GM21825 (cell line): ENCODE results near the gene DUOXA2.
"Not testable (repeated sequence)": the region's sequence is repeated elsewhere in the genome, so short reads cannot be mapped to it uniquely, and the experiment has no call there.

ENCODE experiments used
- ATAC-seq: cut with Tn5 transposase; IDR thresholded peaks from one replicate; pipeline ENCODE4 v1.9.1; 2021; ENCODE audit warnings: mild to moderate bottlenecking, moderate library complexity; ENCODE audit not compliant: unreplicated experiment

Gene DUOXA2

GRCh38 chr15:45094358-45094730 is 19.8 kb upstream of the DUOXA2 start:
- ATAC-seq: no peak

DNA sequence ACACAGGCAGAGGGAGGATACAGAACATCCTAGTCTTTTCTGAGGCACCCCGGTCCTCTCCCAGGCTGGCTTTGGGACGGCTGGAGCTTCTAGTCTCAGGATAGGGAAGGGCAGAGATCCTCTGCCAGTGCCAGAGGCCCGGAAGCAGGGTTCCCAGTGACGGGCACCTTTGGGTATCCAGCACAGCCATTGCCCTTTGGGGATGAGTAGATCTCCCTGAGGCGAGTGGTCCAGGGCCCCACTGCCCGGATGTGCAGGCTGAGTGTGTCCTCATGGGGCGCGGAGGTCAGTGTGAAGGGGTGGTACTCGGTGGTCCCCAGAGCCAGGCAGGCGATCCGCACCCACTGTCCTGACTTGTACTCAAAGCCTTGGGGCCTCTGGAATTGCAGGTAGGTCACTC is 18.5 kb upstream of the DUOXA2 start:
- ATAC-seq: no peak

DNA sequence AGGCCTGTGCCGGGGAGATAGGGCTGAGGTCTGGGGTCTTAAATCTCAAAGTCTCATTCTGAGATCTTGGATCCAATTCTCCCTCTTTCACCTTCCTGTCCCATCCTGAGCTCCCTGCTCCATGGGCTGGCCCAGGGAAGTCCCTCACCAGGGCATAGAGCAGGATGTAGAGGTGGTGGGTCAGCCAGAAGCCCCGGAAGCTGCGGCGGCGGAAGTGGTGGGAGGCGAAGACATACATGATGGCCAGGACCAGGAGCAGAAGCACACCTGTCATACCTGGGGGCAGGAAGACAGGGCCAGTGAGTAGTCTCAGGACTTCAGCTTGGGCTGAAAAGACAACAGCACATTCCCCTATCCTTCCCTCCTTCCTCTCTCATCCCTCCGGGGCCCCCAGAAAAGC is 16.7 kb upstream of the DUOXA2 start:
- no peak for ATAC-seq

DNA sequence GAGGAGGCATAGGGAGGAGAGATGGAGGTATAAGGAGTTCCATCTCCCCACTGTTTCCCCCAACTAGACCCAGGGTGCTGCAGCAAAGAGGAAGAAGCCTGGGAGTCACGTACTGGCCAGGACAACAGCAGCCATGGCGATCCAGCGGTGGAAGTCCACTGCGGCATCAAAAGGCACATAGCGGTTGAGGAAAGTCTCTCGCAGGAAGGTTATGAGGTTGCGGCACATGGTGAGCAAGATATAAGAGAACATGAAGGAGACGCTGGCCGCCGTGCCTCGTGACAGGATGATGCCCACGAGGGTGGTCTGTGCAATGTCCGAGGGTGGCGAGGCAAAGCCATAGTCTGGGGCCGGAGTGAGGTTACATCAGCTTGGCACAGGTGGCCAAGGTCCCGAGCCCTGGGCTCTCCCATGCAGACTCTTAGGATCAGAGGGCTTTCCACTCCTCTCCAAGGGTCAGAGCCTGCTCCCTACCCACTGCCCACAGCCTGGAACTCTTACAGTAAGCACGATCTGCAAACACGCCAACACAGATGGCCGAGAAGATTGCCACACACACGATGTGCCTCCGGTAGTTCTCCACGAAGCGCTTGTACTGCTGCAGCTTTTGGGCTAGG is 14.5 kb upstream of the DUOXA2 start:
- no peak for ATAC-seq

- ATAC-seq: no peak
Observed at GRCh38 chr15:45100884-45101625, 13.1 kb upstream of the DUOXA2 start.

DNA sequence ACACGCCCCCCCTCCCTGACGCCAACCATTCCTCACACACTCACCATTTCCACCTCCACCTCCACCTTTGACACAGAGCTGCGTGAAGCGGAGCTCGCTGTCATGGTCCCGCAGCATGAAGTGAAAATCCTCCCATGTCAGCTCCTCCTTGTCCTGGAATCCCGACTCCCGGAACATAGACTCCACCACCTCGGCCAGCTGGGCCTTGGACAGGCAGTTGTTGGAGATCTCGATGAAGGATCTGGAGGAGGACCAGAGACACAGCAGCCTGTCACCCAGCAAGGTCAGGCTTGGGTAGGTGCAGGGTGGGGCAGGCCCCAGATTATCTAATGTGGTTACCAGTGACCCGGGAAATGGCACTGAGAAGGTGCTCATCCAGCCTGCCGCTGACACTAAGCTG is 12.4 kb upstream of the DUOXA2 start:
- no peak for ATAC-seq

DNA sequence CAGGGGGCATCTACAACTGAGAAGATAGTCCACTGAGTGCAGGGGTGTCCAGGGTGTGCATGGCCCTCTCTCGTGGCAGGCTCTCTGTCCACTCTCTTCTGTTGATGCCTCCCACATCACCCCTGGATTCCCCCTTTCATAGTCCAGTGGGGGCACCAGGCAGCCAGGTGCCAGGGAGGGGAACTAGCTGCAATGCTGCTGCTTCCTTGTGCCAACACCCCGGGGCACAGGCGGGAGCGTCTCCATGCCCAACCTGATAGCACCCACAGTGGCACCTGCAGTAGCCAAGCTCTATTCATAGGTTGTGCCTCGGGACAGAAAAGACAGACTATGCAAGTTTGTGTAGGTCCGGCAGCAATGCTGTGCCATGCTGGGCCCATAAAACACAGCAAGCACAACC is 11.9 kb upstream of the DUOXA2 start:
- no peak for ATAC-seq

GRCh38 chr15:45104170-45104569 is 10.0 kb upstream of the DUOXA2 start:
- ATAC-seq: not testable (repeated sequence)

- ATAC-seq: no peak
Observed at GRCh38 chr15:45105586-45105985, 8.5 kb upstream of the DUOXA2 start.

DNA sequence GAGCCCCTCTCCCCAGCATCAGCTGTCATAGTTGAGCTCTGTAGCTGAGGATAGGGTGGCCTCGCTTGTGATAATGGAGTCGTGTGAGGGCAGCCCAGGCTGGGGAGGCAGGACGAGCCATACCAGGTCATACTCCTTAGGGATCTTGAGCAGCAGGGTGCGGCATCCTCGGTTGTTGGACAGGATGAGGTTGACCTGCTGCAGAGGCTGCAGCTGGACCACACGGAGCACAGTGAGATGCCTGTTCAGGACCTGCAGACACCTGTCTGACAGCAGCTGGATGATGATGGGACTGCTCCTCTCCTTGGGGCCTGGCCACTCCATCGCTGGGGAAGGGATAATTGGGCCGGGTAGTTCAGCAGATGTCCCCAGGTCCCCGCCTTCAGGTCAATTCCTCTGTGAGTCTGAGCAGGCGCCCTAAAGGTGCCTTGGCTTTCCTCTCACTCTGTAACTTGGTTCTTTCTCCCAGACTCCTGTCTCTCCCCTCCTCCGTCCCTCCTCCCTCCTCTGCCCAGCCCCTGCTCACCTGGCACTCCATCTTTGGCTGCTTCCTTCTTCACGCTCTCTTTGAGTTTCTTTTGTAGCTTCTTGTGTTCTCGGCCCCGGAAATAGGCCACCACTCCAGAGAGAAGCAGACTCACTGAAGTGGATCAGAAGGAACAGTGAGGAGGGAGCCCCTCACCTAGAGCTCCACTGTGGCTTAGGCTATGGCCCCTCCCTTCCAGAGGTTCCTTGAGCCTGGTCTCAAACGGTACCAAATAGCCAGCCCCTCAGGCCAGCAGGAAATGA is 7.9 kb upstream of the DUOXA2 start:
- ATAC-seq: no peak

- no peak for ATAC-seq
Observed at GRCh38 chr15:45107941-45108630, 6.0 kb upstream of the DUOXA2 start.

- no peak for ATAC-seq
Observed at GRCh38 chr15:45110256-45110820, 3.8 kb upstream of the DUOXA2 start.

GRCh38 chr15:45111390-45112142 is 2.6 kb upstream of the DUOXA2 start:
- ATAC-seq: no peak

GRCh38 chr15:45112143-45112590 is 2.0 kb upstream of the DUOXA2 start:
- ATAC-seq: no peak

DNA sequence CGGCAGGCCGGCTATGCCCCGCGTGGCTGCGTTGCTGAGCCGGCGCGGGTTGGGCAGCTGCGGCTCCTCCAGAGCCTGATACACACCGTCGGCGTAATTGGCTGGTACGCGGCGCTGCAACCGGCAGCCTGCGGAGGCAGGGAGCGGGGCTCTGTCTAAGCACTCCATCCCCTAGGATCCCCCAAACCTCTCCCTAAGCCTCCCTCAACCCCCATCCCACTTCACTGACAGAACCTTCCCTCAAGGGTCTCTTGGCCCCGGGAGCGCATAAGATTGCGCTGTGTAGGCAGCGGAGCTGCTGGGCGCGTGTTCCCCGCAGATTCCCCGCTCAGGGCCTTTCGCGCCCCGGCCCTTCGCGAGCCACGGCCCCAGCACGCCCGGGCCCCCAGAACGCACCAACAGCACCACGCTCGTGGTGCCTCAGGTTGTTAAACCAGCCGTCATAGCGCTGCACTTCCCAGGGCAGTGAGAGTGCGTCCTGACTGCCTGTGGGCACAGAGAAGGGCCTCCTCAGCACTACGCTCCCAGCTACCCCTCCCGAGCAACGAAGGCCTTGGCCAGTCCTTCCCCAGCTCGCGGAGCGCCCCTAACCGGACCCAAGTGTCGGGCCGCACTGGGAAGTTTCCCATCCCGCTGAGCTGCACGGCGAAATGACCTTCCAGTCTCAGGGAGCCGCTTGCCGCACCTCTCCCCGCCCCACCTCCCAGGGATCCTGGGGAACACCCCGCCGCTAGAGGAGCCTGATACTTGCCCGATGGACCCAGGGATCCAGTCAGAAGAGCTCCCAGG is 1.3 kb upstream of the DUOXA2 start:
- no peak for ATAC-seq

DNA sequence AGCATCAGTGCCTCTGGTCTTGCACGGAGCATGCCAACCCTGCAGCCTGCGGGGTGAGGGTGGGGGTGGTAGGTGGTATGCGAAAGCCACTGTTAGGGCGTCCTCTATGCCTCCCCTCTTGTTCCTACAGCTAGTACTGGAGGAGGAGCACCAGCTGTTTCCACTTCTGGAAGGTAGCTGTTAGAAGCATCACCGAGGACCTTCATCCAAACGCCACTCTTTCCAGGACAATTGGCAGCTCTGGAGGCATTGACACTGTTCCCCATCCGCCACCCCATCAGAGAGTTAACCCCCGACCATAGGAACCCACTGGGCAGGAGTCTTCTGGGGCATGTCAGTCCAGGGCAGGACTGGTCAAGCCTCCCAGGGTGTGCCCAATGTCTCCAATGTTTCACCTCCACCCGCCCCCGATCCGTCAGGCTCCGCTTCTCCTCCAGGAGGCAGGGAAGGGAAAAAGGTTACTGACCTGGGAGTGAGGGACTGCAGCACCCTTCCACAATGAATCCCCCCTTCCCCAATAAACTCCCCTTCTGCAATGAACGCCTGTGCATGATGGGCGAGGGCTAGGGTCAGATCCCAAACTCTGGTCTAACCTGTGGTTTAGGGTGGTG is 641 bp upstream of the DUOXA2 start:
- no peak for ATAC-seq

- ATAC-seq: no peak
Observed at GRCh38 chr15:45114751-45115085, 592 bp downstream of the DUOXA2 start.

- no peak for ATAC-seq
Observed at GRCh38 chr15:45115312-45115820, 1.2 kb downstream of the DUOXA2 start.

GRCh38 chr15:45116006-45116481 is 1.9 kb downstream of the DUOXA2 start:
- ATAC-seq: no peak
